Adrenal gland (tissue), 12 donors: ENCODE measurements around the gene HRC. TPM values are rescaled to one million over a fixed set of nuclear protein-coding genes. Genes with fewer than 3 reads are reported as not detected.

Source experiments
- DNase-seq, 7 donors: peaks; one replicate each; pipeline ENCODE4 v3.0.0-alpha.2; 2019 to 2020
- H3K27ac ChIP-seq, 5 donors: fragments of 200-600 bp; sonication (generic) in 4 of 5; 1 replicate in 3 of 5; 2 replicates in 2 of 5; pipeline versions ENCODE4 v1.5.1 to v1.8.0; 2016 to 2020; ENCODE audit warnings: mild to moderate bottlenecking in 1 of 5
- H3K27me3 ChIP-seq: fragments of 200-600 bp; 2 replicates; pipeline ENCODE4 v1.8.0; 2021
- H3K36me3 ChIP-seq, 2 donors: fragments of 200-600 bp; replicated peaks in 1 of 2; 1 replicate in 1 of 2; 2 replicates in 1 of 2; pipeline versions ENCODE4 v1.5.1 to v1.8.0; 2018 to 2022
- H3K4me1 ChIP-seq, 2 donors: fragments of 200-600 bp; replicated peaks in 1 of 2; 1 replicate in 1 of 2; 2 replicates in 1 of 2; pipeline versions ENCODE4 v1.5.1 to v1.8.0; 2018 to 2021
- H3K4me3 ChIP-seq, 4 donors: fragments of 200-600 bp; sonication (generic) in 3 of 4; one replicate each; pipeline ENCODE4 v1.5.1; 2016 to 2018
- H3K9me3 ChIP-seq, 3 donors: fragments of 200-600 bp; sonication (generic) in 1 of 3; replicated peaks in 1 of 3; 1 replicate in 2 of 3; 2 replicates in 1 of 3; pipeline versions ENCODE4 v1.5.1 to v1.8.0; 2016 to 2021
- POLR2A ChIP-seq, 2 donors: fragments of 450-650 bp; IDR thresholded peaks; one replicate each; pipeline ENCODE4 v1.6.1; 2017; ENCODE audit warnings: antibody characterized with exemption in 2 of 2, mild to moderate bottlenecking in 2 of 2, moderate library complexity in 1 of 2
- WGBS, 4 donors: extraction: QIAGEN DNeasy Blood & Tissue Kit in 2 of 4; methylation state at CpG; one replicate each; pipeline versions ENCODE4 v1.1.5 to v1.1.7; 2013 to 2017; 5-methylcytosine and 5-hydroxymethylcytosine counted together
- intact Hi-C, 2 donors: fragments of 100-400 bp; cut with DNase I; formaldehyde crosslinking; loops; one replicate each; pipeline versions ENCODE4 v1.14.1 to v1.15.0; 2022 to 2023
- polyA plus RNA-seq, 3 donors: library from polyadenylated mRNA; stranded (reverse); fragments of 200-250 nt in 2 of 3; fragments of 350-450 nt in 1 of 3; fragmentation: Illumina TruSeq in 1 of 3; extraction: RNeasy Lipid Tissue Mini Kit (QIAGEN cat#74804) in 1 of 3; gene quantifications; one replicate each; pipeline ENCODE4 v1.2.3, GENCODE V29; 2013 to 2014
- total RNA-seq, 9 donors: library from RNA; depleted of rRNA in 4 of 9; stranded (reverse); fragments of >200 nt in 4 of 9; fragments of 120-200 nt in 1 of 9; fragmentation: NEBNext Ultra II Directional in 1 of 9; extraction: Animal tissue kit (Norgen Biotek cat#: 25700) in 1 of 9; gene quantifications; one replicate each; pipeline versions ENCODE4 v1.1.0 to v1.2.4, GENCODE V29; 2013 to 2023
- TF ChIP-seq, protein P1 (sequence below), 6 experiments: fragments of 450-650 bp in 4 of 6; fragments of 200-600 bp in 2 of 6; sonication (generic) in 1 of 6; IDR thresholded peaks; 1 replicate in 5 of 6; 2 replicates in 1 of 6; pipeline versions ENCODE4 v1.5.1 to v1.8.0; 2016 to 2021; ENCODE audit warnings: antibody characterized with exemption in 6 of 6, mild to moderate bottlenecking in 2 of 6, moderate library complexity in 1 of 6
- donor health status: healthy with polysubstance abuse.
- donor health status: Bipolar disorder and iron deficiency.
- donor health status: DM: yes; HTN: yes; CAD: no.
- donor health status: DM: no; HTN: no; CAD: no.
- donor health status: DM: no; HTN: no; CAD: no.
- donor health status: DM: yes; HTN: yes; CAD: no.

The HRC gene
- total and polyA plus RNA-seq, 12 donors, result 0.77 to 28.4 (median 2.5) TPM

DNA sequence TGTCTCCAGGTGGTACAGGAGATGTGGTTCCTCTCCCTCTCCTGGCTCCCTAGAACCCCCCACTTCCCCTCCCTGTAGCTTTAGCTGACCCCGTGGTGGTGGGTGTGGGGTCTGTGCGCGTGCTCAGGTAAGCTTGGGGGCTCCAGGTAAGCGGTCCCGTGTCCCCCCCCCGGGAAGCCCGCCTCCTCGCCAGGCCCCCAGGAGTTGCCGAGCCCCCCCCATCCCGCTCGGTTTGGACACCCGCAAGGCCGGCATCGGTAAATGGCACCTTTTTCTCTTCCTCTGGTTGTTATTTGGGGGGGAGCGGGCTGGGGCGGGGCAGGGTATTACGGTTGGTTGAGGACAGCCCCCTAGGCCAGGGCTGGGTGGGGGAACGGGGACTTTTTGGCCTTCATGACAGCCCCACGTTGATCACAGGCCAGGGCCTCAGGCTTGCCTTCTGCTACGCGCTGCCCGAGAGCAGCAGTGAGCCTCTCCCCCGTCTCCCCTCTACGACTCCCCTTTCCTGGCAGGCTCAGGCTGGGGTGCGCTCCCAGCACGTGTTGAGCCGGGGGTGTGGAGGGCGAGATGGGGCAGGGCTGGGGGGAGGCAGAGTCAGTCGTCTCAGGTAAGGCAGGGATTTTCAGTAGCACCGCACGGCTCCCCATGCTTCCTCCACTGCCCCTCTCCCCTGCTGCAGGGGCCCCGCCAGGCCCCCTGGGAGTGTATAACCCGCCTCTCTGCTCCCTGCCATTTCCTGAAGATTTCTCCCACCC lies 51.7 kb downstream of the HRC start:
- intact Hi-C loops, result loop anchor here in 1 of 2 donors (5.0 kb wide), 1 partner anchor 44 kb away; no protein-coding TSS in a partner anchor
- Histone ChIP-seq H3K4me3 (no peak overlapping the region), H3K36me3 (peaks cover 0 to 93% of the 10 kb centered on the region in 2 donors)

DNA sequence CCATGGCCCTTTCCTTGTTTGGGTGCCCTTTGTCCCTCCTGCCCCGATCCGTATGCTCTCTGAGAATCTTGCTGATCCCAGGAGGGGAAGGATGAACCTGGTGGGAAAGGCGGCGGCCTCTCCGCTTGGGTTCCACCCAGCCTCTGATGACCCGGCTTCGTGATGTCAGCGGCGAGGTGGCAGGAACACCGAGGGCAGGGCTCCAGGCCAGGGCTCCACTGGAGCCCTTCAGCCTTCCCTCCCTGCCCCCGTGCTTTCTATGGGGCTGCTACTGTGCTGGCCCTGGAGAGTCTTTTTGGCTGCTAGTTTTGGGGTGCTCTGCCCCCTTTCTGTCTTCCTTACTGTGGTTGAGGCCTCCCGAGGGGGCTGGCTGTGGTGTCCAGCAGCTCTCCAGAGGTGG lies 52.9 kb downstream of the HRC start:
- no peak for TF ChIP-seq POLR2A (IDR thresholded peaks at IDR 0.05)
- TF ChIP-seq, protein P1, sequence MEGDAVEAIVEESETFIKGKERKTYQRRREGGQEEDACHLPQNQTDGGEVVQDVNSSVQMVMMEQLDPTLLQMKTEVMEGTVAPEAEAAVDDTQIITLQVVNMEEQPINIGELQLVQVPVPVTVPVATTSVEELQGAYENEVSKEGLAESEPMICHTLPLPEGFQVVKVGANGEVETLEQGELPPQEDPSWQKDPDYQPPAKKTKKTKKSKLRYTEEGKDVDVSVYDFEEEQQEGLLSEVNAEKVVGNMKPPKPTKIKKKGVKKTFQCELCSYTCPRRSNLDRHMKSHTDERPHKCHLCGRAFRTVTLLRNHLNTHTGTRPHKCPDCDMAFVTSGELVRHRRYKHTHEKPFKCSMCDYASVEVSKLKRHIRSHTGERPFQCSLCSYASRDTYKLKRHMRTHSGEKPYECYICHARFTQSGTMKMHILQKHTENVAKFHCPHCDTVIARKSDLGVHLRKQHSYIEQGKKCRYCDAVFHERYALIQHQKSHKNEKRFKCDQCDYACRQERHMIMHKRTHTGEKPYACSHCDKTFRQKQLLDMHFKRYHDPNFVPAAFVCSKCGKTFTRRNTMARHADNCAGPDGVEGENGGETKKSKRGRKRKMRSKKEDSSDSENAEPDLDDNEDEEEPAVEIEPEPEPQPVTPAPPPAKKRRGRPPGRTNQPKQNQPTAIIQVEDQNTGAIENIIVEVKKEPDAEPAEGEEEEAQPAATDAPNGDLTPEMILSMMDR (IDR thresholded peaks at IDR 0.05), result no peak
- Histone ChIP-seq H3K27ac (no peak overlapping the region), H3K9me3 (no peaks in the 10 kb centered on the region), H3K36me3 (peaks cover 0 to 92% of the 10 kb centered on the region in 2 donors), H3K27me3 (no peaks in the 10 kb centered on the region), H3K4me1 (peaks cover 0 to 5% of the 10 kb centered on the region in 2 donors), H3K4me3 (no peak overlapping the region)
- intact Hi-C loops, result loop anchor here in 1 of 2 donors (5.0 kb wide), 1 partner anchor 45 kb away; no protein-coding TSS in a partner anchor
- DNase-seq, result no peak
- WGBS, 4 donors, result 81 to 87% (median 85%) methylated on average over 8 to 12 of the region's 12 CpGs

More for the DNA sequence above, 51.7 kb downstream of the HRC start:
- TF ChIP-seq POLR2A (IDR thresholded peaks at IDR 0.05), result no peak
- TF ChIP-seq, protein P1 (IDR thresholded peaks at IDR 0.05), result no peak
- 75 to 89% (median 80%) methylated on average over 7 to 33 of the region's 33 CpGs for WGBS, 4 donors
- Histone ChIP-seq H3K4me1 (peaks cover 0 to 5% of the 10 kb centered on the region in 2 donors), H3K27me3 (no peaks in the 10 kb centered on the region), H3K9me3 (no peaks in the 10 kb centered on the region), H3K27ac (no peak overlapping the region)
- DNase-seq, result no peak

Other genes with a start within 250 kb of the HRC start
- under 1 TPM in 4 of 9 donors, not detected in 5; 0.17 to 0.56 (median 0.33) TPM for gene DHDH, start 221.7 kb downstream of the HRC start, total RNA-seq
- gene DHDH, start 221.7 kb downstream of the HRC start, polyA plus RNA-seq, result 1 to 10 TPM in 1 of 3 donors, under 1 TPM in 2; 0.27 to 2.8 (median 0.47) TPM
- gene BAX, start 200.5 kb downstream of the HRC start, total RNA-seq, result 10 to 100 TPM; 18.1 to 79.0 (median 56.1) TPM
- gene BAX, start 200.5 kb downstream of the HRC start, polyA plus RNA-seq, result 10 to 100 TPM; 21.5 to 61.3 (median 41.0) TPM
- over 10,000 TPM in 1 of 9 donors, 1,000 to 10,000 TPM in 8; 3,284 to 11,726 (median 3,862) TPM for gene FTL, start 190.1 kb downstream of the HRC start, total RNA-seq
- 1,000 to 10,000 TPM; 2,288 to 7,123 (median 4,274) TPM for gene FTL, start 190.1 kb downstream of the HRC start, polyA plus RNA-seq
- gene GYS1, start 162.1 kb downstream of the HRC start, total RNA-seq, result 10 to 100 TPM; 23.7 to 63.9 (median 36.9) TPM
- gene GYS1, start 162.1 kb downstream of the HRC start, polyA plus RNA-seq, result 10 to 100 TPM; 35.2 to 45.9 (median 37.7) TPM
- 100 to 1,000 TPM in 2 of 9 donors, 10 to 100 TPM in 7; 45.4 to 143 (median 76.8) TPM for gene RUVBL2, start 161.5 kb downstream of the HRC start, total RNA-seq
- gene RUVBL2, start 161.5 kb downstream of the HRC start, polyA plus RNA-seq, result 10 to 100 TPM; 41.3 to 93.3 (median 70.7) TPM
- gene LHB, start 138.3 kb downstream of the HRC start, total RNA-seq, result 1 to 10 TPM in 3 of 9 donors, under 1 TPM in 1, not detected in 5; 0.74 to 6.5 (median 1.4) TPM
- gene LHB, start 138.3 kb downstream of the HRC start, polyA plus RNA-seq, result 1 to 10 TPM in 2 of 3 donors, under 1 TPM in 1; 0.38 to 8.8 (median 6.0) TPM
- gene CGB3, start 131.1 kb downstream of the HRC start, total RNA-seq, result not detected
- gene CGB3, start 131.1 kb downstream of the HRC start, polyA plus RNA-seq, result not detected
- gene CGB2, start 123.5 kb downstream of the HRC start, total RNA-seq, result not detected
- not detected for gene CGB2, start 123.5 kb downstream of the HRC start, polyA plus RNA-seq
- gene CGB1, start 118.5 kb downstream of the HRC start, total RNA-seq, result under 1 TPM in 1 of 9 donors, not detected in 8; 0.53 TPM
- not detected for gene CGB1, start 118.5 kb downstream of the HRC start, polyA plus RNA-seq
- gene CGB5, start 111.5 kb downstream of the HRC start, total RNA-seq, result not detected
- gene CGB5, start 111.5 kb downstream of the HRC start, polyA plus RNA-seq, result under 1 TPM in 1 of 3 donors, not detected in 2; 0.72 TPM
- gene CGB8, start 106.3 kb downstream of the HRC start, total RNA-seq, result not detected
- not detected for gene CGB8, start 106.3 kb downstream of the HRC start, polyA plus RNA-seq
- gene CGB7, start 97.6 kb downstream of the HRC start, total RNA-seq, result under 1 TPM in 2 of 9 donors, not detected in 7; 0.15 to 0.28 TPM
- under 1 TPM in 2 of 3 donors, not detected in 1; 0.13 to 0.97 TPM for gene CGB7, start 97.6 kb downstream of the HRC start, polyA plus RNA-seq
- gene NTF4, start 90.6 kb downstream of the HRC start, total RNA-seq, result under 1 TPM in 1 of 9 donors, not detected in 8; 0.55 TPM
- gene NTF4, start 90.6 kb downstream of the HRC start, polyA plus RNA-seq, result not detected
- not detected for gene KCNA7, start 82.7 kb downstream of the HRC start, total RNA-seq
- gene KCNA7, start 82.7 kb downstream of the HRC start, polyA plus RNA-seq, result not detected
- gene SNRNP70, start 69.9 kb downstream of the HRC start, total RNA-seq, result 100 to 1,000 TPM; 109 to 443 (median 221) TPM
- gene SNRNP70, start 69.9 kb downstream of the HRC start, polyA plus RNA-seq, result 1,000 to 10,000 TPM in 1 of 3 donors, 100 to 1,000 TPM in 2; 114 to 1,255 (median 535) TPM
- 10 to 100 TPM in 4 of 9 donors, 1 to 10 TPM in 5; 4.9 to 15.3 (median 9.5) TPM for gene LIN7B, start 41.0 kb downstream of the HRC start, total RNA-seq
- gene LIN7B, start 41.0 kb downstream of the HRC start, polyA plus RNA-seq, result 10 to 100 TPM in 2 of 3 donors, 1 to 10 TPM in 1; 4.4 to 35.2 (median 32.9) TPM
- 1 to 10 TPM in 8 of 9 donors, under 1 TPM in 1; 0.94 to 4.7 (median 1.8) TPM for gene C19orf73, start 36.3 kb downstream of the HRC start, total RNA-seq
- 1 to 10 TPM; 1.1 to 8.2 (median 4.5) TPM for gene C19orf73, start 36.3 kb downstream of the HRC start, polyA plus RNA-seq
- 10 to 100 TPM in 6 of 9 donors, 1 to 10 TPM in 3; 6.1 to 21.5 (median 14.7) TPM for gene PPFIA3, start 35.9 kb downstream of the HRC start, total RNA-seq
- 10 to 100 TPM in 2 of 3 donors, 1 to 10 TPM in 1; 2.9 to 60.2 (median 27.3) TPM for gene PPFIA3, start 35.9 kb downstream of the HRC start, polyA plus RNA-seq
- gene TRPM4, start 2.4 kb upstream of the HRC start, total RNA-seq, result 10 to 100 TPM in 6 of 9 donors, 1 to 10 TPM in 3; 6.8 to 25.1 (median 15.4) TPM
- 10 to 100 TPM in 2 of 3 donors, 1 to 10 TPM in 1; 4.2 to 56.3 (median 20.6) TPM for gene TRPM4, start 2.4 kb upstream of the HRC start, polyA plus RNA-seq
- 1 to 10 TPM in 3 of 9 donors, under 1 TPM in 5, not detected in 1; 0.17 to 1.7 (median 0.71) TPM for gene SLC6A16, start 169.8 kb upstream of the HRC start, total RNA-seq
- 1 to 10 TPM; 1.1 to 3.5 (median 2.6) TPM for gene SLC6A16, start 169.8 kb upstream of the HRC start, polyA plus RNA-seq
- gene CD37, start 180.0 kb upstream of the HRC start, total RNA-seq, result 10 to 100 TPM in 8 of 9 donors, under 1 TPM in 1; 0.61 to 26.1 (median 15.8) TPM
- gene CD37, start 180.0 kb upstream of the HRC start, polyA plus RNA-seq, result 10 to 100 TPM in 1 of 3 donors, 1 to 10 TPM in 2; 5.4 to 27.1 (median 8.9) TPM
- 10 to 100 TPM in 8 of 9 donors, 1 to 10 TPM in 1; 5.4 to 42.8 (median 26.0) TPM for gene TEAD2, start 207.0 kb upstream of the HRC start, total RNA-seq
- 10 to 100 TPM; 11.3 to 31.1 (median 28.7) TPM for gene TEAD2, start 207.0 kb upstream of the HRC start, polyA plus RNA-seq
- under 1 TPM in 4 of 9 donors, not detected in 5; 0.28 to 0.50 (median 0.43) TPM for gene DKKL1, start 208.5 kb upstream of the HRC start, total RNA-seq
- gene DKKL1, start 208.5 kb upstream of the HRC start, polyA plus RNA-seq, result under 1 TPM in 2 of 3 donors, not detected in 1; 0.44 to 0.56 TPM
- under 1 TPM in 2 of 9 donors, not detected in 7; 0.74 to 0.97 TPM for gene KASH5, start 232.9 kb upstream of the HRC start, total RNA-seq
- not detected for gene KASH5, start 232.9 kb upstream of the HRC start, polyA plus RNA-seq